SK-N-SH treated with all-trans-retinoic acid at 6 μM for 48 hours (cell line): Measurements from ENCODE around the gene ADAMTS17.

Experiments used
- ATAC-seq: fragments of 200-7000 bp; cut with Tn5 transposase; 3 replicates; pipeline ENCODE4 v1.9.1; 2020; ENCODE audit warnings: mild to moderate bottlenecking, moderate library complexity
- ARNTL ChIP-seq: fragments of 450-650 bp; formaldehyde crosslinking; IDR thresholded peaks from 2 replicates; pipeline ENCODE4 v1.5.0; 2020; ENCODE audit warnings: low read depth, mild to moderate bottlenecking, moderate library complexity, borderline replicate concordance
- BACH2 ChIP-seq: fragments of 250-450 bp; sonication (Bioruptor Pico); IDR thresholded peaks from 2 replicates; pipeline ENCODE4 v1.9.0; 2021; ENCODE audit warnings: mild to moderate bottlenecking, borderline replicate concordance
- CSDC2 ChIP-seq: fragments of 250-450 bp; sonication (Bioruptor Pico); IDR thresholded peaks from 2 replicates; pipeline ENCODE4 v1.5.0; 2020; ENCODE audit warnings: mild to moderate bottlenecking, moderate library complexity
- ESRRG ChIP-seq: fragments of 250-450 bp; sonication (Bioruptor Pico); IDR thresholded peaks from 2 replicates; pipeline ENCODE4 v1.6.1; 2021; ENCODE audit warnings: mild to moderate bottlenecking
- GLIS3 ChIP-seq: fragments of 250-450 bp; sonication (Bioruptor Pico); IDR thresholded peaks from 2 replicates; pipeline ENCODE4 v1.5.0; 2020; ENCODE audit warnings: mild to moderate bottlenecking, moderate library complexity
- OSR1 ChIP-seq: fragments of 250-450 bp; sonication (Bioruptor Pico); IDR thresholded peaks from 2 replicates; pipeline ENCODE4 v1.8.0; 2022; ENCODE audit warnings: moderate library complexity, mild to moderate bottlenecking, inconsistent platforms
- PPARA ChIP-seq: fragments of 250-450 bp; sonication (Bioruptor Pico); IDR thresholded peaks from 2 replicates; pipeline ENCODE4 v1.5.0; 2020; ENCODE audit warnings: mild to moderate bottlenecking, borderline replicate concordance
- RARB ChIP-seq: fragments of 250-450 bp; sonication (Bioruptor Pico); IDR thresholded peaks from 2 replicates; pipeline ENCODE4 v1.8.0; 2021; ENCODE audit warnings: mild to moderate bottlenecking, moderate library complexity
- TCF4 ChIP-seq: fragments of 250-450 bp; sonication (Bioruptor Pico); IDR thresholded peaks from 2 replicates; pipeline ENCODE4 v1.8.0; 2021; ENCODE audit warnings: mild to moderate bottlenecking, moderate library complexity, borderline replicate concordance
- TSHZ2 ChIP-seq: fragments of 250-450 bp; sonication (Bioruptor Pico); IDR thresholded peaks from 2 replicates; pipeline ENCODE4 v1.5.0; 2020; ENCODE audit warnings: mild to moderate bottlenecking, moderate library complexity
- ZC3H10 ChIP-seq: fragments of 250-450 bp; sonication (Bioruptor Pico); IDR thresholded peaks from 2 replicates; pipeline ENCODE4 v1.5.1; 2021; ENCODE audit warnings: mild to moderate bottlenecking, moderate library complexity
- ZFP3 ChIP-seq: fragments of 250-450 bp; sonication (Bioruptor Pico); IDR thresholded peaks from 2 replicates; pipeline ENCODE4 v1.5.0; 2020; ENCODE audit warnings: mild to moderate bottlenecking, moderate library complexity
- ZFP30 ChIP-seq: fragments of 450-650 bp; formaldehyde crosslinking; IDR thresholded peaks from 2 replicates; pipeline ENCODE4 v1.5.0; 2022; ENCODE audit warnings: mild to moderate bottlenecking, moderate library complexity
- ZNF565 ChIP-seq: fragments of 450-650 bp; formaldehyde crosslinking; conservative IDR thresholded peaks from 2 replicates; pipeline ENCODE4 v1.5.0; 2020; ENCODE audit warnings: low read depth, mild to moderate bottlenecking, moderate library complexity
- ZNF70 ChIP-seq: fragments of 450-650 bp; formaldehyde crosslinking; IDR thresholded peaks from 2 replicates; pipeline ENCODE4 v1.5.0; 2020; ENCODE audit warnings: mild to moderate bottlenecking, moderate library complexity
- TF ChIP-seq, protein P1 (sequence below): fragments of 250-450 bp; sonication (Bioruptor Pico); IDR thresholded peaks from 2 replicates; pipeline ENCODE4 v1.8.0; 2020; ENCODE audit warnings: mild to moderate bottlenecking, moderate library complexity, borderline replicate concordance
- TF ChIP-seq, protein P2 (sequence below): fragments of 250-450 bp; sonication (Bioruptor Pico); IDR thresholded peaks from 2 replicates; pipeline ENCODE4 v1.5.1; 2021; ENCODE audit warnings: mild to moderate bottlenecking, moderate library complexity
- TF ChIP-seq, protein P3 (sequence below): fragments of 250-450 bp; sonication (Bioruptor Pico); IDR thresholded peaks from 2 replicates; pipeline ENCODE4 v1.8.0; 2021; ENCODE audit warnings: low read depth, mild to moderate bottlenecking, moderate library complexity, borderline replicate concordance

The ADAMTS17 gene

DNA sequence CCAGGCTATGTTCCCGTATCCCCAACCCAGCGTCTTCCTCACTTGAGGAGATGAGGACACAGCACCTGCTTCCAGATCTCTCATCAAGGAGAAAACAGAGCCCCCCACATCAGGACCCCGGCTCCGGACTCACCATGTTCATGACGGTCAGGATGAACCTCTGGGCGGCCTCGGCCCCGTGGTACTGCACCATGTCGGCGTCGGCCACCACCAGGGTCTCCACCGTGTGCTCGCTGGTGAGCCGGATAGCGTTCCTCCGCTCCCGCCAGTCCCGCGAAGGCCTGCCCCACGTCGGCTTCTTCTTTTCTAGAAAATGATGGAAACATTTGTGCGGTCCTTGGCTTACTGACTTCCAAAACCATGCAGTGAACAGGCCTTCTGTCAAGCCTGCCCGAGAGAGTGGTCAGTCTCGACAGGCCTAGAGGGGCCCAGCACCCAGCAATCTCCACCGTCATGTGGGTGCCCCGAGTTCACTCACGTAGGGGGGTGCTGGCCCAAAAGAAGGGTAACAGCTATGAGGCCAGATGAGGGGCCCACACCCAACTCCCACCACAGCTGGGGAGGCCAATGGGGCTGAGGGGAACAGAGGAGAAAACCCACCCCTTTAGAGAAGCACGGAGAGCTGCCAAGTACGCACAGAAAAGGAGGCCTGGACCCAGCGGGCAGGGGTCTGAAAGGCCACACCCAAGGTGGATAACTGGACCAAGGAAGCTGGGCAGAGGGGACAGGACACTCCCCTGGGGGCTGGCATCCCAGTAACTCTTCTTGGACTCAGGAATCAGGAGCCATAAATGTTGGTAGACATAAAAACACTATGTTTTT lies 60.5 kb downstream of the ADAMTS17 start:
- TF ChIP-seq ZC3H10 (CRISPR knock-in tag): no peak
- TF ChIP-seq, protein P1, sequence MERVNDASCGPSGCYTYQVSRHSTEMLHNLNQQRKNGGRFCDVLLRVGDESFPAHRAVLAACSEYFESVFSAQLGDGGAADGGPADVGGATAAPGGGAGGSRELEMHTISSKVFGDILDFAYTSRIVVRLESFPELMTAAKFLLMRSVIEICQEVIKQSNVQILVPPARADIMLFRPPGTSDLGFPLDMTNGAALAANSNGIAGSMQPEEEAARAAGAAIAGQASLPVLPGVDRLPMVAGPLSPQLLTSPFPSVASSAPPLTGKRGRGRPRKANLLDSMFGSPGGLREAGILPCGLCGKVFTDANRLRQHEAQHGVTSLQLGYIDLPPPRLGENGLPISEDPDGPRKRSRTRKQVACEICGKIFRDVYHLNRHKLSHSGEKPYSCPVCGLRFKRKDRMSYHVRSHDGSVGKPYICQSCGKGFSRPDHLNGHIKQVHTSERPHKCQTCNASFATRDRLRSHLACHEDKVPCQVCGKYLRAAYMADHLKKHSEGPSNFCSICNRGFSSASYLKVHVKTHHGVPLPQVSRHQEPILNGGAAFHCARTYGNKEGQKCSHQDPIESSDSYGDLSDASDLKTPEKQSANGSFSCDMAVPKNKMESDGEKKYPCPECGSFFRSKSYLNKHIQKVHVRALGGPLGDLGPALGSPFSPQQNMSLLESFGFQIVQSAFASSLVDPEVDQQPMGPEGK (CRISPR knock-in tag): no peak
- no peak for TF ChIP-seq BACH2 (CRISPR knock-in tag)
- TF ChIP-seq OSR1 (CRISPR knock-in tag): no peak
- TF ChIP-seq ZFP3 (CRISPR knock-in tag): no peak
- ATAC-seq: no peak

GRCh38 chr15:100279849-100280248 lies 61.9 kb downstream of the ADAMTS17 start:
- TF ChIP-seq GLIS3 (CRISPR knock-in tag): no peak
- no peak for TF ChIP-seq ZNF565
- no peak for TF ChIP-seq CSDC2
- no peak for ATAC-seq

DNA sequence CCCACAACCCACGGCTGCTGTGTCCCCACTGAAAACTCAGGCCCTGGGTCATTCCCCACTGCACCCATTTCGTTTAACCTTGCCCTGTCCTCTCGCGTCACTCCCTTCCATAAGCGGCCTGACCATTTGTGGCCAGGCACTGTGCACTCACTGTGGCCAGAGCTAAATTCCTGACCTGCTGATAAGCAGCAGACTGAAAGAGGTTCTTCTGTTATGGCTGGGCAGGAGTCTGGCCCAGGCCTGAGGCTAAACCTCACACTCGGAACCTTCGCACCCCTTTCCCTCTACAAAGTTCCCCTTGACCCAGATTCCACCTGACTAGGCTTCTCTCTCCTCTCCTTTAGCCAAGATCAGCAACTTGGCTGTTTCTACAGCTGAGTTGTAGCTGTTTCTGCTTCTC lies 62.3 kb downstream of the ADAMTS17 start:
- ATAC-seq: no peak
- no peak for TF ChIP-seq OSR1 (CRISPR knock-in tag)
- TF ChIP-seq PPARA (CRISPR knock-in tag): no peak
- TF ChIP-seq ZFP30: no peak
- no peak for TF ChIP-seq ARNTL (CRISPR knock-in tag)

GRCh38 chr15:100278596-100279380 lies 63.0 kb downstream of the ADAMTS17 start:
- ATAC-seq: no peak
- TF ChIP-seq TSHZ2 (CRISPR knock-in tag) (no peak), ESRRG (CRISPR knock-in tag) (no peak), ZFP30 (no peak), ZC3H10 (CRISPR knock-in tag) (no peak), ZNF70 (CRISPR knock-in tag) (no peak), GLIS3 (CRISPR knock-in tag) (no peak), RARB (no peak), ZNF565 (no peak), TCF4 (CRISPR knock-in tag) (no peak), PPARA (CRISPR knock-in tag) (no peak)
- TF ChIP-seq, protein P2, sequence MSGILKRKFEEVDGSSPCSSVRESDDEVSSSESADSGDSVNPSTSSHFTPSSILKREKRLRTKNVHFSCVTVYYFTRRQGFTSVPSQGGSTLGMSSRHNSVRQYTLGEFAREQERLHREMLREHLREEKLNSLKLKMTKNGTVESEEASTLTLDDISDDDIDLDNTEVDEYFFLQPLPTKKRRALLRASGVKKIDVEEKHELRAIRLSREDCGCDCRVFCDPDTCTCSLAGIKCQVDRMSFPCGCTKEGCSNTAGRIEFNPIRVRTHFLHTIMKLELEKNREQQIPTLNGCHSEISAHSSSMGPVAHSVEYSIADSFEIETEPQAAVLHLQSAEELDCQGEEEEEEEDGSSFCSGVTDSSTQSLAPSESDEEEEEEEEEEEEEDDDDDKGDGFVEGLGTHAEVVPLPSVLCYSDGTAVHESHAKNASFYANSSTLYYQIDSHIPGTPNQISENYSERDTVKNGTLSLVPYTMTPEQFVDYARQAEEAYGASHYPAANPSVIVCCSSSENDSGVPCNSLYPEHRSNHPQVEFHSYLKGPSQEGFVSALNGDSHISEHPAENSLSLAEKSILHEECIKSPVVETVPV: no peak
- TF ChIP-seq, protein P3, sequence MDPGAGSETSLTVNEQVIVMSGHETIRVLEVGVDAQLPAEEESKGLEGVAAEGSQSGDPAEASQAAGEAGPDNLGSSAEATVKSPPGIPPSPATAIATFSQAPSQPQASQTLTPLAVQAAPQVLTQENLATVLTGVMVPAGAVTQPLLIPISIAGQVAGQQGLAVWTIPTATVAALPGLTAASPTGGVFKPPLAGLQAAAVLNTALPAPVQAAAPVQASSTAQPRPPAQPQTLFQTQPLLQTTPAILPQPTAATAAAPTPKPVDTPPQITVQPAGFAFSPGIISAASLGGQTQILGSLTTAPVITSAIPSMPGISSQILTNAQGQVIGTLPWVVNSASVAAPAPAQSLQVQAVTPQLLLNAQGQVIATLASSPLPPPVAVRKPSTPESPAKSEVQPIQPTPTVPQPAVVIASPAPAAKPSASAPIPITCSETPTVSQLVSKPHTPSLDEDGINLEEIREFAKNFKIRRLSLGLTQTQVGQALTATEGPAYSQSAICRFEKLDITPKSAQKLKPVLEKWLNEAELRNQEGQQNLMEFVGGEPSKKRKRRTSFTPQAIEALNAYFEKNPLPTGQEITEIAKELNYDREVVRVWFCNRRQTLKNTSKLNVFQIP (CRISPR knock-in tag): no peak
- TF ChIP-seq, all 23 proteins: peak for 0
